ENCODE measurements around the gene NCOA4.
"Not testable (repeated sequence)": the region's sequence is repeated elsewhere in the genome, so short reads cannot be mapped to it uniquely, and the experiment has no call there.

NCOA4 gene

GRCh38 chr10:46052791-46053375 lies 22.5 kb upstream of the NCOA4 start:
- DNase-seq (ENCODE audit: insufficient read length, low spot score): no peak
- FAIRE-seq: no peak

- FAIRE-seq: no peak
- no peak for DNase-seq (ENCODE audit: insufficient read length, low spot score)
These were observed 21.8 kb upstream of the NCOA4 start for GRCh38 chr10:46052057-46052790.

GRCh38 chr10:46050941-46051623 lies 20.7 kb upstream of the NCOA4 start:
- DNase-seq (ENCODE audit: insufficient read length, low spot score) (no peak), FAIRE-seq (no peak)

- DNase-seq (ENCODE audit: insufficient read length, low spot score); FAIRE-seq: not testable (repeated sequence)
These were observed 19.0 kb upstream of the NCOA4 start for GRCh38 chr10:46049497-46049831.

- FAIRE-seq (no peak), DNase-seq (ENCODE audit: insufficient read length, low spot score) (no peak)
These were observed 17.7 kb upstream of the NCOA4 start for GRCh38 chr10:46048152-46048551.

GRCh38 chr10:46046261-46046660 lies 15.8 kb upstream of the NCOA4 start, which contains the start of gene MSMB:
TSS of gene MSMB (minus strand) at chr10:46046269. CDS start at chr10:46046237, 32 bp downstream.
- no peak for DNase-seq (ENCODE audit: insufficient read length, low spot score)
- no peak for FAIRE-seq

GRCh38 chr10:46042527-46042926 lies 12.1 kb upstream of the NCOA4 start:
- FAIRE-seq (no peak), DNase-seq (ENCODE audit: insufficient read length, low spot score) (no peak)

- FAIRE-seq: no peak
- DNase-seq (ENCODE audit: insufficient read length, low spot score): no peak
These were observed 9.6 kb upstream of the NCOA4 start for GRCh38 chr10:46040004-46040403.

GRCh38 chr10:46037107-46037825 lies 6.8 kb upstream of the NCOA4 start:
- DNase-seq (ENCODE audit: insufficient read length, low spot score) (no peak), FAIRE-seq (no peak)

- FAIRE-seq (no peak), DNase-seq (ENCODE audit: insufficient read length, low spot score) (no peak)
These were observed 5.8 kb upstream of the NCOA4 start for GRCh38 chr10:46035923-46036849.

- DNase-seq (ENCODE audit: insufficient read length, low spot score) (peak; percentile 32), FAIRE-seq (no peak)
These were observed 3.2 kb upstream of the NCOA4 start for GRCh38 chr10:46033602-46034011.

GRCh38 chr10:46031648-46032532 lies 1.5 kb upstream of the NCOA4 start:
- no peak for FAIRE-seq
- no peak for DNase-seq (ENCODE audit: insufficient read length, low spot score)

- FAIRE-seq (no peak), DNase-seq (ENCODE audit: insufficient read length, low spot score) (no peak)
These were observed 877 bp downstream of the NCOA4 start for GRCh38 chr10:46029461-46030030.

- FAIRE-seq (no peak), DNase-seq (ENCODE audit: insufficient read length, low spot score) (peak; percentile 62)
These were observed 1.6 kb downstream of the NCOA4 start for GRCh38 chr10:46028584-46029460.

- DNase-seq (ENCODE audit: insufficient read length, low spot score): no peak
- no peak for FAIRE-seq
These were observed 4.3 kb downstream of the NCOA4 start for GRCh38 chr10:46026106-46026505.

- DNase-seq (ENCODE audit: insufficient read length, low spot score) (no peak), FAIRE-seq (no peak)
These were observed 5.0 kb downstream of the NCOA4 start for GRCh38 chr10:46025406-46025805.

- no peak for FAIRE-seq
These were observed 5.5 kb downstream of the NCOA4 start for GRCh38 chr10:46024948-46025347.

More at GRCh38 chr10:46024948-46025347, 5.5 kb downstream of the NCOA4 start:
- no peak for DNase-seq (ENCODE audit: insufficient read length, low spot score)
